MM.1S (cell line): ENCODE measurements around the gene FRMD4B.
"Not testable (repeated sequence)": the region's sequence is repeated elsewhere in the genome, so short reads cannot be mapped to it uniquely, and the experiment has no call there.

Experiments used
- DNase-seq: peaks from one replicate; pipeline ENCODE4 v3.0.0-alpha.2; 2015
- H2AFZ ChIP-seq: fragments of 300-600 bp; sonication (generic); 2 replicates; pipeline ENCODE4 v1.6.0; 2016; ENCODE audit warnings: antibody characterized with exemption, low read length
- H3F3A ChIP-seq: fragments of 300-600 bp; sonication (generic); 2 replicates; pipeline ENCODE4 v1.6.1; 2016; ENCODE audit warnings: mild to moderate bottlenecking, antibody characterized with exemption, low read length, moderate library complexity, mixed read lengths; ENCODE audit not compliant: insufficient read depth
- H3K27ac ChIP-seq: fragments of 300-600 bp; sonication (generic); 2 replicates; pipeline ENCODE4 v1.5.1; 2016; ENCODE audit warnings: mild to moderate bottlenecking, low read length
- H3K27me3 ChIP-seq: fragments of 300-600 bp; sonication (generic); replicated peaks from 2 replicates; pipeline ENCODE4 v1.6.0; 2016; ENCODE audit warnings: low read length; ENCODE audit not compliant: insufficient read depth
- H3K36me3 ChIP-seq: fragments of 300-600 bp; sonication (generic); replicated peaks from 2 replicates; pipeline ENCODE4 v1.6.1; 2016; ENCODE audit warnings: mild to moderate bottlenecking, low read length, mixed read lengths; ENCODE audit not compliant: insufficient read depth
- H3K4me1 ChIP-seq: fragments of 300-600 bp; sonication (generic); 2 replicates; pipeline ENCODE4 v1.6.1; 2016; ENCODE audit warnings: low read length, mixed read lengths
- H3K4me2 ChIP-seq: fragments of 300-600 bp; sonication (generic); 2 replicates; pipeline ENCODE4 v1.6.0; 2016; ENCODE audit warnings: low read depth, low read length
- H3K4me3 ChIP-seq: fragments of 300-600 bp; sonication (generic); 2 replicates; pipeline ENCODE4 v1.5.1; 2016; ENCODE audit warnings: low read length, mixed read lengths
- H3K79me2 ChIP-seq: fragments of 300-600 bp; sonication (generic); 2 replicates; pipeline ENCODE4 v1.6.1; 2016; ENCODE audit warnings: mixed run types, low read length, mixed read lengths
- H3K9ac ChIP-seq: fragments of 300-600 bp; sonication (generic); 2 replicates; pipeline ENCODE4 v1.6.1; 2016; ENCODE audit warnings: low read length, mixed read lengths
- H3K9me2 ChIP-seq: fragments of 300-600 bp; sonication (generic); replicated peaks from 2 replicates; pipeline ENCODE4 v1.6.1; 2016; ENCODE audit warnings: mild to moderate bottlenecking, low read length, mixed read lengths; ENCODE audit not compliant: insufficient read depth
- H3K9me3 ChIP-seq: fragments of 300-600 bp; sonication (generic); replicated peaks from 2 replicates; pipeline ENCODE4 v1.6.1; 2016; ENCODE audit warnings: mild to moderate bottlenecking, low read length, mixed read lengths; ENCODE audit not compliant: insufficient read depth
- H4K20me1 ChIP-seq: fragments of 300-600 bp; sonication (generic); 2 replicates; pipeline ENCODE4 v1.6.1; 2016; ENCODE audit warnings: mild to moderate bottlenecking, low read length, moderate library complexity, mixed read lengths; ENCODE audit not compliant: insufficient read depth
- EZH2 ChIP-seq: fragments of 300-600 bp; sonication (generic); optimal IDR thresholded peaks from 2 replicates; pipeline ENCODE3; 2017; ENCODE audit warnings: low read depth, mild to moderate bottlenecking, antibody characterized with exemption, low read length, mixed read lengths
- EZH2phosphoT487 ChIP-seq: fragments of 300-600 bp; sonication (generic); IDR thresholded peaks from 2 replicates; pipeline ENCODE4 v1.6.1; 2018; ENCODE audit warnings: antibody characterized with exemption, low read length
- TF ChIP-seq, protein P1 (sequence below): fragments of 300-600 bp; sonication (generic); IDR thresholded peaks from 2 replicates; pipeline ENCODE4 v1.5.1; 2016; ENCODE audit warnings: antibody characterized with exemption, low read length, mixed read lengths

Gene FRMD4B

DNA sequence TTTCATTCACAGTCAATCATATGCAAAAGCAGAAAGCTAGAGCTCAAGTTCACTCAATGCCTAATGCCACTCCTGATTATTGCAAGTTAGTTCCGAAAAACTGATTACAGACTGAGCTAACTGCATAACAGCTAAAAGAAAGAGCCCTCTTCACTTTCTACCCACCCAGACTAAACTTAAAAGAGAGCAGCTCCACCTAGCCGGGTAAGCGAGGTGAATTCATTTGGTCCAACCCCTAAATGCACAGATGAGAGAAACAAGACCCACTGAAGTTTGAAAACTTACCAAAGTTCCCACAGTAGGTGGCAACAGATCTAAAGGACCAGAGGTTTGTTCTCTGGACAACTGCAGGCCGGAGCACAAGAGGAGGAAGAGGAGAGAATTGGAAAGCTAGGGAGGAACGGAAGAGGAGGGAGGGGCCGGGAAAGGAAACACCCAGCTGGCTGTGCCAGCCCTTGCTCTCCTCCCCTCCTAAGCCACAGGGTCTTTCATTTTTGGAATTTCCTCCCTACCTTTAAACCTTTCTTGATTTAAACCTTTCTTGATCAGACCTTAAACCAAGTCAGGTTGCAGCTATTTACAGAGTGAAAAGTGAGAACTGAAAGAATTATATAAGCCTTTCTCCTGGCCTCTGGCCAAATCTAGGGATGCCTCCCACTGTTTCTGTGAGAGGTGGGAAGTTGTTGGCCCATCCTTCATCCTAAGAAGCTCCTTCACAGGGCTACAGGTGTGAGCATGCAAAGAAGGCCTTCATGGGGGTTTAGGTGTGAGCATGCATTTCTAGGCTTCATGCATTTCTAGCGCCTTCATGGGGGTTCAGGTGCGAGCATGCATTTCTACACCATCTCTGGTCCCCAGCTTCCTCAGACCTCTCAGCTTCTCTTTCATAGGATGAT is 148.8 kb downstream of the FRMD4B start:
- Histone ChIP-seq H4K20me1 (no peaks in the 10 kb centered on the region), H3K36me3 (no peaks in the 10 kb centered on the region), H3F3A (peaks cover 27% of the 10 kb centered on the region), H3K9ac (peak overlapping the region; percentile 6; the same call in 1 of the 2 replicates), H3K27me3 (no peaks in the 10 kb centered on the region), H3K4me1 (peaks cover 29% of the 10 kb centered on the region), H3K79me2 (no peaks in the 10 kb centered on the region), H3K9me3 (no peaks in the 10 kb centered on the region), H3K27ac (peak overlapping the region; percentile 39; the same call in 1 of the 2 replicates), H3K4me3 (peak overlapping the region; percentile 25), H3K9me2 (no peaks in the 10 kb centered on the region), H2AFZ (peak overlapping the region; percentile 47), H3K4me2 (peak overlapping the region; percentile 51)
- DNase-seq: peak; percentile 36
- TF ChIP-seq EZH2phosphoT487 (no peak), EZH2 (no peak)
- TF ChIP-seq, protein P1, sequence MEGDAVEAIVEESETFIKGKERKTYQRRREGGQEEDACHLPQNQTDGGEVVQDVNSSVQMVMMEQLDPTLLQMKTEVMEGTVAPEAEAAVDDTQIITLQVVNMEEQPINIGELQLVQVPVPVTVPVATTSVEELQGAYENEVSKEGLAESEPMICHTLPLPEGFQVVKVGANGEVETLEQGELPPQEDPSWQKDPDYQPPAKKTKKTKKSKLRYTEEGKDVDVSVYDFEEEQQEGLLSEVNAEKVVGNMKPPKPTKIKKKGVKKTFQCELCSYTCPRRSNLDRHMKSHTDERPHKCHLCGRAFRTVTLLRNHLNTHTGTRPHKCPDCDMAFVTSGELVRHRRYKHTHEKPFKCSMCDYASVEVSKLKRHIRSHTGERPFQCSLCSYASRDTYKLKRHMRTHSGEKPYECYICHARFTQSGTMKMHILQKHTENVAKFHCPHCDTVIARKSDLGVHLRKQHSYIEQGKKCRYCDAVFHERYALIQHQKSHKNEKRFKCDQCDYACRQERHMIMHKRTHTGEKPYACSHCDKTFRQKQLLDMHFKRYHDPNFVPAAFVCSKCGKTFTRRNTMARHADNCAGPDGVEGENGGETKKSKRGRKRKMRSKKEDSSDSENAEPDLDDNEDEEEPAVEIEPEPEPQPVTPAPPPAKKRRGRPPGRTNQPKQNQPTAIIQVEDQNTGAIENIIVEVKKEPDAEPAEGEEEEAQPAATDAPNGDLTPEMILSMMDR: peak; percentile 30

DNA sequence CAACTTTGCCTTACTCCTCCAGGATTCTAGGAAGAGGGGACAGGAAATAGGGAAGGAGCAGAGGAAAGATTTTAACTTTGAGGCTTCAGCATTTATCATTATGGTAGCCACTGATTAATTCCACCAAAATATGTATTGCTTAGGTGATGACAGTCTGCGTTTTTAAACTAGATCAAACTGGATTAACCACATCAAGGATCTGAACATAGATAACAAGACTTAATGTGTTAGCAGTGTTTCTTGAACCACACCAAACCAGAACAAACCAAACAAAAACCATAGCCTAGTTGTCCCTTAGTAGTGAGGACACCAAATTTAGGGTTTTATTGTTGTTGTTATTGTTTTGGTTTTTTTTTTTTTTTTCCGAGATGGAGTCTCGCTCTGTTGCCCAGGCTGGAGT is 150.0 kb downstream of the FRMD4B start:
- Histone ChIP-seq H3K9me3 (no peaks in the 10 kb centered on the region), H3K4me2 (no peak overlapping the region), H3K27ac (no peak overlapping the region), H3K79me2 (no peaks in the 10 kb centered on the region), H4K20me1 (no peaks in the 10 kb centered on the region), H2AFZ (no peak overlapping the region), H3K4me1 (peaks cover 18% of the 10 kb centered on the region), H3K27me3 (no peaks in the 10 kb centered on the region), H3K9ac (no peak overlapping the region), H3F3A (peaks cover 16% of the 10 kb centered on the region), H3K9me2 (no peaks in the 10 kb centered on the region), H3K4me3 (no peak overlapping the region), H3K36me3 (no peaks in the 10 kb centered on the region)
- DNase-seq: no peak
- TF ChIP-seq EZH2phosphoT487 (no peak), EZH2 (no peak)
- TF ChIP-seq, protein P1: no peak

DNA sequence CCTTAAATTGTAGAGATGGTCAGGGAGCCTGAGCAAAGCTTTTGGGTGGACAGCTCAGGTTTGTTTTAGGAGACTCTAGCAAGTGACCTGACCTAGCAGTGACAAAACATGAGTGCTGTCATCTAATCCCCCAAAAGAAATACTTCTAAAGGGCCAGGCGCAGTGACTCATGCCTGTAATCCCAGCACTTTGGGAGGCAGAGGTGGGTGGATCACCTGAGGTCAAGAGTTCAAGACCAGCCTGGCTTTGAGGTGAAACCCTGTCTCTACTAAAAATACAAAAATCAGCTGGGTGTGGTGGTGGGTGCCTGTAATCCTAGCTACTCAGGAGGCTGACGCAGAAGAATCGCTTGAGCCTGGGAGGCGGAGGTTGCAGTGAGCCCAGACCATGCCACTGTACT is 150.7 kb downstream of the FRMD4B start:
- H3K9me2 ChIP-seq, H3K27ac ChIP-seq, DNase-seq, H3F3A ChIP-seq, H3K9ac ChIP-seq, H3K9me3 ChIP-seq, H3K79me2 ChIP-seq, H3K4me2 ChIP-seq, H3K36me3 ChIP-seq, H3K27me3 ChIP-seq, H4K20me1 ChIP-seq, H3K4me3 ChIP-seq, H2AFZ ChIP-seq: not testable (repeated sequence)
- peaks cover 14% of the 10 kb centered on the region for H3K4me1 ChIP-seq

DNA sequence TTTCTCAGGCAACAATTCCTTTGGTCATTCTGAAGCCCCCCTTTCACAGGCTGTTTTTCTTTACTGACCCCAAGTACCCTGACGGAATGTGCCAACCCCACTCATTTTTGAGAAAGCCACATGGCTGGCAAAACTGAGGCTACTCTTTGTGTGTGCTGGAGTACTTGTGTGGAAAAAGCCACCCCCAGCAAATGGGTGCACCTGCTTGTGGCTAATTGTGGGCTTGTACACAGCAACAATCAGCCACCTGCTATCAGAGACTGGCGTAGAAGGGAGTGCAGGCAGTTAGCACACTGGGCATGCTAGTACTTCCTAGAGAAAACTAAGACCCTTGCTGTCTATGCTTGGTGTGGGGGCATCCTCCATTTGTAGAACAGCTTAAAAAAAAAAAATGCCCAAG is 153.4 kb downstream of the FRMD4B start:
- Histone ChIP-seq H3F3A (peaks cover 9% of the 10 kb centered on the region; the same call in 1 of the 2 replicates), H3K36me3 (no peaks in the 10 kb centered on the region), H3K4me1 (peaks cover 12% of the 10 kb centered on the region), H3K79me2 (no peaks in the 10 kb centered on the region), H3K27ac (no peak overlapping the region), H4K20me1 (no peaks in the 10 kb centered on the region), H3K4me2 (no peak overlapping the region), H3K9me2 (no peaks in the 10 kb centered on the region), H3K9ac (no peak overlapping the region), H3K27me3 (no peaks in the 10 kb centered on the region), H3K9me3 (no peaks in the 10 kb centered on the region), H3K4me3 (no peak overlapping the region), H2AFZ (no peak overlapping the region)
- TF ChIP-seq, protein P1: no peak
- TF ChIP-seq EZH2 (no peak), EZH2phosphoT487 (no peak)
- no peak for DNase-seq
